ENCODE data around the gene AUNIP.

Gene AUNIP

GRCh38 chr1:25858906-25859789 lies at the start of gene AUNIP:
Gene AUNIP (minus strand): TSS chr1:25859457. CDS start chr1:25859357, 100 bp downstream.
- peak; percentile 63 for DNase-seq (ENCODE audit: low spot score)

DNA sequence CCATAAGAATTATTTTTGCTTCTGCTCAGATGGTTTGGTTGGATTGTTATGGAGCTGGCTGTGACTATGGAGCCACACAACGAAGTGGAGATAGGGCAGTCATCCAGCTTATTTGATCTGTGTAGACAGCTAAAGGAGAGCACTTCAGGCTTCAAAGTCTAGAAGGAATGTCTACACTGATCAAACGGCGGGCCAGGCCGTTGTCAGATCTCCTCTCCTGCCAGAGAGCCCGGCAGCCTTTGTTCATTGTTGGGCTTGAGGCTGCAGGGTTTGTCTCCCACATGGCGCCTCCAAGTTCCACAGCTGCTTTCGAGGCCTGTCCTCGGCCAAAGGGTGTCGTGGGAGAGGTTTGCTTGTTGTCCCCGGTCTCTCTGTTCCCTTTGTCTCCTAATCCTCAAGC lies 49.8 kb upstream of the AUNIP start:
- DNase-seq (ENCODE audit: low spot score), result peak; percentile 82

- DNase-seq (ENCODE audit: low spot score), result no peak
Measured at GRCh38 chr1:25908161-25908560, 48.9 kb upstream of the AUNIP start.

DNA sequence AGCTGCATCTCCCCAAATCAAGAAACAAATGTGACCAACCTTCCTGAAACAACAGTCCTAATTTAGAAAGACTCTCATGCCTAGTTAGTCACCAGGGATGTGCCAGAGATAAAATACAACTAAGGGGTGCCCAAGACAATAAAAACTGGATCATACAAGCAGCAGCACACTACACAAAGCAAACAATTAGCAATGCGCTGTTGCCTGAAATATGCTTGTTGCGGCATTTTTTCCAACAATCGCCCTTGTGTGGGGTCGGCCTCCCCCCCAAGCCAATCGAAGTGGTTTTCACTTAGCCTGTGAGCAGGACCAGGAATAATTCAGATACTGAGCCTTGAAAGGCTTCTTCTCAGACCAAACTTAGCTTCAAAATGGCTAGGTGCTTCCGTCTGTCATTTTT lies 48.3 kb upstream of the AUNIP start:
- no peak for DNase-seq (ENCODE audit: low spot score)

- peak; percentile 61 for DNase-seq (ENCODE audit: low spot score)
Measured at GRCh38 chr1:25906644-25907300, 47.5 kb upstream of the AUNIP start.

DNA sequence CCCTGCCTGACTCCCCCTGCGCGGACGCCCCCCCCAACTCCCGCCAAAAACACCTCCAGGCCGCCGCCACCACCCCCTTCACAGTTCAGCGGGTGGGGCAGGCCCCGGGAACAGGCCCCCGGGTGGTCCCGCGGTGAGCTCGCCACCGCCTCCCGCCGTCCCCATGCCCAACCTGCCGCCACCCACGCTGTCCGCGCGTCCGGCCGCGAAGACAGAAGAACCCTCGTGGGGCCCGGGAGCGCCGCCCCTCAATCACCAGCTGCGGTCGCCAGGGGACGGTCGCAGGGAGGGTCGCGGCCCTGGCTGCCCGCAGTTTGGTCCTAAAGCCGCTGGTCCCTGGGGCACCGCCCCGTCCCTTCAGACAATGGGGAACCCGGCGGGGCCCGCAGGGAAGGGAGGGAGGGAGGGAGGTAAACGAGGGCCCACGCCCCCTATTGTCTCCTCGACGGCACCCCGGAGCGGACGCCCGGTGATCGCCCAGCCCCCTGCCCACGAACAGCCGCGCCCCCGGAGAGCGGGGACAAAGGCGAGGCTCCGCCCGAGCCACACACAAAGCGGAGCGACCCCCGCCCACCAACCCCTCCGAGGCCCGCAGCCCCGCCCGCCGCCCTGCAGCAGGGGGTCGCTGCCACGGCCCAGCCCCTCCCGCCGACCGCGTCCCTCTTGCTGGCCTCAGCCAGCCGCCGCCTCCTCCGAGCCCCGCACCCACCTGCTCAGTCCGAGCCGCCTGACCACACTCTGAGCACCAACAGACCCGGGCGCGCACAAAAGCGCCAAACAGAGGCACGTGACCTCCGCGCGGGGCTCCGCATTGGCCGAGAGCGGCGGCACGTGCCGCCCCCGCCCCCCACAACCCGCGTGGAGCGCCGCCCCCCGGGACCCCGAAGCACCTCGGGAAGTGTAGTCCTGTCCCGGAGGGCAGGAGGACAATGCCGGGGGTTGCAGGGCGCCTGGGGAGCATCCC lies 46.7 kb upstream of the AUNIP start, which contains the start of gene STMN1:
Gene STMN1 (minus strand): TSS at position 740 of the 964 bp plus-strand sequence. CDS start 1,743 bp downstream, outside the sequence.
- peak; percentile 87 for DNase-seq (ENCODE audit: low spot score)

- DNase-seq (ENCODE audit: low spot score), result peak; percentile 94
Measured at GRCh38 chr1:25904943-25905679, 45.9 kb upstream of the AUNIP start.

DNA sequence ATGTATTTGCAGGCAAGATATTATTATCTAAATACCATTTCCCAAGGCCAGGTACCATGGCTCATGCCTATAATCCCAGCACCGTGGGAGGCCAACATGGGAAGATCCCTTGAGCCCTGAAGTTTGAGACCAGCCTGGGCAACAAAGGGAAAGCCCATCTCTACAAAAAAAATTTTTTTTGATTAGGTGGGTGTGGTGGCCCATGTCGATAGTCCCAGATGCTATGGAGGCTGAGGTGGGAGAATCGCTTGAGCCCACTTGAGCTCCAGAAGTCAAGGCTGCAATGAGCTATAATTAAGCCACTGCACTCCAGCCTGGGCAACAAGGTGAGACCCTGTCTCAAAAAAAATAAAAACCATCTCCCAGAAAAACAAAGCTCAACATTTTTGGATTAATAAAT lies 44.7 kb upstream of the AUNIP start:
- DNase-seq (ENCODE audit: low spot score), result no peak

DNA sequence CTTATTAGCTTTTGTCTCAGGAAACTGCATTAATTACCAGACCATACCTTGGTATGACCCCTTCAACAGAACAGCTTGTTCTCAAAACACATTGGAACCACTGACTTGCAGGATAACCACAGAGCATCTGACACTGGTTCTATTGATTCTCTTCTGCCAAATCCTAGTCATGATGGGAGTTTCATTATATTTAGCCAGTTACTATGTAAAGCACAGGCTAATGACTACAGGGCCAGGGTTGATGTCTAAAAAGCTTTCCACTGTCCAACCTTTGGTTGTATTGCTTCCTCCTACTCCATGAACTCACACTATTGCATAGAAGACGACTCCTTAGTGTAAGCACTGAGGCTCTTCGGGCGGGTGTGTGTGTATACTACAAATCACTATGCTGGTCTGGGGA lies 43.2 kb upstream of the AUNIP start:
- peak; percentile 74 for DNase-seq (ENCODE audit: low spot score)

DNA sequence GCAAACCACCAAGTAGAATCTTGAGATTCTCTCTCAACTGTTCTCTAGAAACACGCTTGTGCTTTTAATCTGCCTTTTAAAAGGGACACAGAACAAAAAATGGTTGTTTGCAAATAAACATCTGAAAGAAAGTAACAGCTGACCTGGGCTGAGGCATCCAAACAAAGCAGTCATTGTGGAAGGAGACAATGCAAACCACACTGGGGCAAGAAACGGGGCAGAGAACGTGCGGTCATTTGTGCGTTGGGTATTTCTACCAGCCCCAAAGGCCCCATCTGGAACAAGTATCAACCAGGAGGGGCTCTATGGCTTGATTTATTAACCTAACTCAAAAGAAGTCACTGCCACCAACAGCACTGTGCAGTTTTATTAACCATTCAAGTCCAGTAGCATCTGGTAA lies 41.0 kb upstream of the AUNIP start:
- DNase-seq (ENCODE audit: low spot score), result peak; percentile 97

DNA sequence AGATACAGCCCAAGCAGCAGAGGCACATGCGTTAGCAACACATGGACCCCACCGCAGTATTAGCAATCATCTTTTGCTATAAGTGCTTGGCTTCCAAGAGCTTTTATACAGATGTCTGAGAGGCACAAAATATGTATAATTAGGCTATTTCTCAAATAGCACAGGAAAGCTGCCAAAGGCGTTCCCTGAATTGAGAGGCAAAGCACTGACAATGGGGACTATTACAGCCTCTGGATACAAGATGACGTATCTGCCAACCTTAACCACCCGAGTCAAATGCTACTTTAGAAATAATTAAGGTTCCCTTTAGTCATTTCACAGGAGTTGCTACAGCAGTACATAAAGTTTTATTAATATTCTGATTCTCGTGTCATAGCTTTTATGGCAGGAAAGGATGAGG lies 40.5 kb upstream of the AUNIP start:
- DNase-seq (ENCODE audit: low spot score), result peak; percentile 77

DNA sequence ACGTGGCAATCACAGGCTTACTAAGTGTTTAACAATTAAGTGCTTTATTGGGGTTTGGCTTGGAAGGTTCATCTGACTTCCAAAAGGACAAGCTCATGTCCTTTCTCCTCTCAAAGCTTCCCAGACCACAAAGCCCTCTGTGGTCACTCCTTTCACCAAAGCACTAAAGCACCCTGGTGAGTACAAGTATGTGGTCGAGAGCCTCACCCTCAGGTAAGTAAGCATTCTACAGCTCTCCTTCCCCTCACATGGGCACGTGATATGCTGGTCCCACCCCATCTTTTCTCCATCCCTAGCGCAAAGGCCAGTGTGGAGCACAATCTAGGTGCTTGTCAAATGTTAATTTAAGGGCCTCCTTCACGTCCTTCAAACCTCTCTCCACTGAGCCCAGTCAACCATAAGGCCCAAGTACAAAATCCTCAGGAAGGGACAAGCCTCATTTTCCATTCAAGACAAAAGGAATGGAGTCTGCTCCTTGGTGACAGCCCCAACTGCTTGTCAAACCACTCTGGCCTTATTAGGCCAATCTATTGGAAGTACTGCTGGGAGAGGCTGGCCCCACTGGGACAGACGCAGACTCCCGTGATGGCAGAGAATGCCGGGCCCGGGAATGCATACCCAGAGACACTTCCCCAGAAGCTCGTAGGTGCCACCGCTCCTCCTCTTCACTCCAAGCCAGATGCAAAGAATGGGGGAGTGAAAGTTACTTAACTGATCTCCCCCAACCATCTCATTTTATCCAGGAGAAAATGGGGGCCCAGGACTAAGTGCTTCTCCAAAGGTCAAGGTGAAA lies 39.2 kb upstream of the AUNIP start:
- DNase-seq (ENCODE audit: low spot score), result no peak

- DNase-seq (ENCODE audit: low spot score), result peak; percentile 42
Measured at GRCh38 chr1:25897754-25898153, 38.5 kb upstream of the AUNIP start.

DNA sequence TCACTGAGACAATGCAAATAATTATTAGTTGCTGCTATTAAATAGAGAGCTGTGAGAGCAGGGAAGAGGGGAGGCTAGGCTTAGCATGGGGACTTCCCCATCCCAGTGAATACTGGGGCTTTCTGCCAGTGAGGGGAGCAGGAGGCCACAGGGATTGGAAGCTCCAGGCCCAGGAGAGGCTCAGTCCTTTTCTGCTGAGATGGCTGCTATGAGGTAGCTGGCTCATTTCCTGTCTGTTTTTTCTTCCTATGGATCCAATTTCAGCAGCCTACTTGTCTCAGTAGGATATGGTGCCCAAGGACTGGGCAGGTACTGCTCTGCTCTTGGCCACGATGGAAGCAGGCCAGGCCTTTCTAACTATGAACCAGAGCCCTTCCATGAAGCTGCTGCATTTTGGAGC lies 37.0 kb upstream of the AUNIP start:
- DNase-seq (ENCODE audit: low spot score), result peak; percentile 51

- DNase-seq (ENCODE audit: low spot score), result peak; percentile 94
Measured at GRCh38 chr1:25895365-25895990, 36.2 kb upstream of the AUNIP start.

- no peak for DNase-seq (ENCODE audit: low spot score)
Measured at GRCh38 chr1:25893116-25893515, 33.9 kb upstream of the AUNIP start.

- no peak for DNase-seq (ENCODE audit: low spot score)
Measured at GRCh38 chr1:25891606-25892005, 32.3 kb upstream of the AUNIP start.

- DNase-seq (ENCODE audit: low spot score), result no peak
Measured at GRCh38 chr1:25890239-25891034, 31.2 kb upstream of the AUNIP start.

DNA sequence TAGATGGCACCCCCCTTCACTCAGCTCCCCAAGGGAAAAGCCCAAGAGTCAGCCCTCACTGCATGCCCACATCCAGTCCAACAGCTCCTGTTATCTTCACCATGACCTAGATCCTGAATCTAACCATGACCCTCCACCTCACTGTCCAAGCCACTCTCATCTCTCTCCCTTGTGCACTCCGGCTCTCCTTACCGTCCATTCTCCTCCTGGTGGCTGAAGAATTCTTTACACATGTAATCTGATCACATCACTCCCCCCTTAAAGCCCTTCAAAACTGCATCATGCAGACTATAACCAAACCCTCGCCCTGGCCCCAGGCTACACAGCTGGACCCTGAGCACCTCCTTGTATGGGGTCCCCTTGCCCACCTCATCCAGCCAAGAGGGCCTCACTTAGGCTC lies 30.2 kb upstream of the AUNIP start:
- DNase-seq (ENCODE audit: low spot score), result no peak

Measured in pons (tissue), 1 donor.